HepG2 (cell line): ENCODE data around the gene RBM23. TPM values are rescaled to one million over a fixed set of nuclear protein-coding genes. Genes with fewer than 3 reads are reported as not detected.

Experiments used
- ATF7 ChIP-seq, 2 experiments: fragments of 450-650 bp in 1 of 2; sonication (generic) in 1 of 2; formaldehyde crosslinking in 1 of 2; IDR thresholded peaks; 2 replicates each; pipeline versions ENCODE4 v1.4.0 to v1.6.1; 2016 to 2020; ENCODE audit warnings: antibody characterized with exemption in 1 of 2, mild to moderate bottlenecking in 1 of 2, missing genetic modification reagents in 1 of 2
- BHLHE40 ChIP-seq: IDR thresholded peaks from 2 replicates; pipeline ENCODE4 v1.6.1; 2011; ENCODE audit warnings: low read length, improper control_type of control experiment
- BRF2 ChIP-seq: sonication (generic); formaldehyde crosslinking; IDR thresholded peaks from 2 replicates; pipeline ENCODE4 v1.8.1; 2022; ENCODE audit warnings: mild to moderate bottlenecking, missing genetic modification reagents
- ERF ChIP-seq: IDR thresholded peaks from 2 replicates; pipeline ENCODE4 v1.6.1; 2018; ENCODE audit warnings: missing biosample characterization, missing genetic modification reagents
- FOXK1 ChIP-seq: sonication (generic); formaldehyde crosslinking; IDR thresholded peaks from 2 replicates; pipeline ENCODE4 v1.4.0; 2020; ENCODE audit warnings: low read depth, missing genetic modification reagents, borderline replicate concordance
- HCFC1 ChIP-seq: fragments of 150-350 bp; IDR thresholded peaks from 2 replicates; pipeline ENCODE4 v1.6.1; 2014; ENCODE audit warnings: low read depth, low read length
- IKZF4 ChIP-seq: sonication (generic); formaldehyde crosslinking; IDR thresholded peaks from 2 replicates; pipeline ENCODE4 v1.5.1; 2020; ENCODE audit warnings: borderline replicate concordance, mild to moderate bottlenecking, low read depth, missing genetic modification reagents; ENCODE audit errors: not compliant biosample characterization
- KDM3A ChIP-seq: IDR thresholded peaks from 2 replicates; pipeline ENCODE4 v1.6.1; 2018; ENCODE audit warnings: low read depth, missing compliant biosample characterization
- NCOA2 ChIP-seq: sonication (generic); formaldehyde crosslinking; IDR thresholded peaks from 2 replicates; pipeline ENCODE4 v1.8.0; 2022; ENCODE audit warnings: inconsistent platforms
- SP2 ChIP-seq: sonication (generic); formaldehyde crosslinking; IDR thresholded peaks from 2 replicates; pipeline ENCODE4 v1.5.1; 2020; ENCODE audit warnings: mild to moderate bottlenecking, missing genetic modification reagents
- ZFP90 ChIP-seq: sonication (generic); formaldehyde crosslinking; IDR thresholded peaks from 2 replicates; pipeline ENCODE4 v1.8.0; 2022; ENCODE audit warnings: missing genetic modification reagents, mild to moderate bottlenecking, inconsistent platforms, borderline replicate concordance
- ZMYM4 ChIP-seq: sonication (generic); formaldehyde crosslinking; IDR thresholded peaks from 2 replicates; pipeline ENCODE4 v1.8.1; 2023; ENCODE audit warnings: mild to moderate bottlenecking, missing genetic modification reagents
- ZNF230 ChIP-seq: sonication (generic); formaldehyde crosslinking; IDR thresholded peaks from 2 replicates; pipeline ENCODE4 v1.4.0; 2020; ENCODE audit warnings: mild to moderate bottlenecking, missing genetic modification reagents
- ZNF367 ChIP-seq: sonication (generic); formaldehyde crosslinking; IDR thresholded peaks from 2 replicates; pipeline ENCODE4 v1.4.0; 2020; ENCODE audit warnings: missing genetic modification reagents, borderline replicate concordance
- ZNF484 ChIP-seq: sonication (generic); formaldehyde crosslinking; IDR thresholded peaks from 2 replicates; pipeline ENCODE4 v1.5.1; 2020; ENCODE audit warnings: mild to moderate bottlenecking, low read depth, missing genetic modification reagents, borderline replicate concordance
- ZNF75D ChIP-seq: sonication (generic); formaldehyde crosslinking; IDR thresholded peaks from 2 replicates; pipeline ENCODE4 v1.8.1; 2023; ENCODE audit warnings: missing genetic modification reagents, mild to moderate bottlenecking, borderline replicate concordance
- ZSCAN31 ChIP-seq: sonication (generic); formaldehyde crosslinking; IDR thresholded peaks from 2 replicates; pipeline ENCODE4 v1.5.0; 2020; ENCODE audit warnings: low read depth, mild to moderate bottlenecking, missing genetic modification reagents
- polyA plus RNA-seq, 8 experiments: library from polyadenylated mRNA; depleted of rRNA in 3 of 8; stranded (reverse) in 7 of 8; unstranded in 1 of 8; fragments of >200 nt; fragmentation: Illumina TruSeq in 4 of 8; extraction: Trizol in 4 of 8; gene quantifications; 2 replicates each; pipeline versions ENCODE4 v1.2.1 to v1.2.3, GENCODE V29; 2011 to 2016; ENCODE audit warnings: low read depth in 4 of 8, missing spikeins in 1 of 8, mixed read lengths in 1 of 8; ENCODE audit not compliant: insufficient read depth in 1 of 8
- total RNA-seq, 5 experiments: library from RNA; depleted of rRNA; stranded (reverse); fragments of >200 nt; fragmentation: Illumina TruSeq; extraction: Trizol; gene quantifications; 2 replicates each; pipeline ENCODE4 v1.2.3, GENCODE V29; 2016; ENCODE audit warnings: low read depth in 1 of 5
- TF ChIP-seq, protein P1 (sequence below): IDR thresholded peaks from 2 replicates; pipeline ENCODE4 v1.6.1; 2012; ENCODE audit warnings: low read depth, low read length, improper control_type of control experiment
- TF ChIP-seq, protein P2 (sequence below): sonication (generic); formaldehyde crosslinking; IDR thresholded peaks from 2 replicates; pipeline ENCODE4 v1.9.0; 2021; ENCODE audit warnings: missing genetic modification reagents, mild to moderate bottlenecking, borderline replicate concordance
- TF ChIP-seq, protein P3 (sequence below): sonication (generic); formaldehyde crosslinking; IDR thresholded peaks from 2 replicates; pipeline ENCODE4 v1.5.1; 2020; ENCODE audit warnings: mild to moderate bottlenecking, moderate library complexity, missing genetic modification reagents
- TF ChIP-seq, protein P4 (sequence below): IDR thresholded peaks from 2 replicates; pipeline ENCODE4 v1.6.1; 2016; ENCODE audit warnings: missing compliant biosample characterization, missing genetic modification reagents, borderline replicate concordance

The RBM23 gene
- total and polyA plus RNA-seq, 2 of the 13 experiments (the other 11 are each of a cell fraction or from before 2014, with no cell fraction given), result 1.5 to 2.1 TPM

GRCh38 chr14:22966783-22967269 lies 47.9 kb upstream of the RBM23 start (continued):
- TF ChIP-seq, protein P1, sequence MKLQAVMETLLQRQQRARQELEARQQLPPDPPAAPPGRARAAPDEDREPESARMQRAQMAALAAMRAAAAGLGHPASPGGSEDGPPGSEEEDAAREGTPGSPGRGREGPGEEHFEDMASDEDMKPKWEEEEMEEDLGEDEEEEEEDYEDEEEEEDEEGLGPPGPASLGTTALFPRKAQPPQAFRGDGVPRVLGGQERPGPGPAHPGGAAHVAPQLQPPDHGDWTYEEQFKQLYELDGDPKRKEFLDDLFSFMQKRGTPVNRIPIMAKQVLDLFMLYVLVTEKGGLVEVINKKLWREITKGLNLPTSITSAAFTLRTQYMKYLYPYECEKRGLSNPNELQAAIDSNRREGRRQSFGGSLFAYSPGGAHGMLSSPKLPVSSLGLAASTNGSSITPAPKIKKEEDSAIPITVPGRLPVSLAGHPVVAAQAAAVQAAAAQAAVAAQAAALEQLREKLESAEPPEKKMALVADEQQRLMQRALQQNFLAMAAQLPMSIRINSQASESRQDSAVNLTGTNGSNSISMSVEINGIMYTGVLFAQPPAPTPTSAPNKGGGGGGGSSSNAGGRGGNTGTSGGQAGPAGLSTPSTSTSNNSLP, result no peak; the same call in 1 of the 2 replicates
- TF ChIP-seq ZNF484 (CRISPR knock-in tag), result no peak
- TF ChIP-seq SP2 (CRISPR knock-in tag), result no peak
- TF ChIP-seq, protein P2, sequence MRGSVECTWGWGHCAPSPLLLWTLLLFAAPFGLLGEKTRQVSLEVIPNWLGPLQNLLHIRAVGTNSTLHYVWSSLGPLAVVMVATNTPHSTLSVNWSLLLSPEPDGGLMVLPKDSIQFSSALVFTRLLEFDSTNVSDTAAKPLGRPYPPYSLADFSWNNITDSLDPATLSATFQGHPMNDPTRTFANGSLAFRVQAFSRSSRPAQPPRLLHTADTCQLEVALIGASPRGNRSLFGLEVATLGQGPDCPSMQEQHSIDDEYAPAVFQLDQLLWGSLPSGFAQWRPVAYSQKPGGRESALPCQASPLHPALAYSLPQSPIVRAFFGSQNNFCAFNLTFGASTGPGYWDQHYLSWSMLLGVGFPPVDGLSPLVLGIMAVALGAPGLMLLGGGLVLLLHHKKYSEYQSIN (CRISPR knock-in tag), result no peak
- TF ChIP-seq HCFC1, result no peak
- no peak for TF ChIP-seq ATF7 (IDR thresholded peaks at IDR 0.05)
- no peak for TF ChIP-seq ATF7 (CRISPR knock-in tag; IDR thresholded peaks at IDR 0.05)
- 0 out of 2 replicates have a peak, but pooled peaks have one; percentile 2 for TF ChIP-seq ZMYM4
- TF ChIP-seq IKZF4 (CRISPR knock-in tag), result no peak
- TF ChIP-seq ZNF367 (CRISPR knock-in tag), result peak; percentile 8; the same call in 1 of the 2 replicates
- 0 out of 2 replicates have a peak, but pooled peaks have one; percentile 2 for TF ChIP-seq ZFP90 (CRISPR knock-in tag)
- no peak for TF ChIP-seq ZSCAN31 (CRISPR knock-in tag)
- TF ChIP-seq KDM3A (CRISPR knock-in tag), result no peak
- TF ChIP-seq ZNF75D, result no peak
- no peak for TF ChIP-seq ERF (CRISPR knock-in tag)
- no peak for TF ChIP-seq ZNF230 (CRISPR knock-in tag)
- TF ChIP-seq, protein P3, sequence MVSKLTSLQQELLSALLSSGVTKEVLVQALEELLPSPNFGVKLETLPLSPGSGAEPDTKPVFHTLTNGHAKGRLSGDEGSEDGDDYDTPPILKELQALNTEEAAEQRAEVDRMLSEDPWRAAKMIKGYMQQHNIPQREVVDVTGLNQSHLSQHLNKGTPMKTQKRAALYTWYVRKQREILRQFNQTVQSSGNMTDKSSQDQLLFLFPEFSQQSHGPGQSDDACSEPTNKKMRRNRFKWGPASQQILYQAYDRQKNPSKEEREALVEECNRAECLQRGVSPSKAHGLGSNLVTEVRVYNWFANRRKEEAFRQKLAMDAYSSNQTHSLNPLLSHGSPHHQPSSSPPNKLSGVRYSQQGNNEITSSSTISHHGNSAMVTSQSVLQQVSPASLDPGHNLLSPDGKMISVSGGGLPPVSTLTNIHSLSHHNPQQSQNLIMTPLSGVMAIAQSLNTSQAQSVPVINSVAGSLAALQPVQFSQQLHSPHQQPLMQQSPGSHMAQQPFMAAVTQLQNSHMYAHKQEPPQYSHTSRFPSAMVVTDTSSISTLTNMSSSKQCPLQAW (CRISPR knock-in tag), result 0 out of 2 replicates have a peak, but pooled peaks have one; percentile 5
- no peak for TF ChIP-seq FOXK1 (CRISPR knock-in tag)
- TF ChIP-seq NCOA2 (CRISPR knock-in tag), result no peak
- TF ChIP-seq BRF2, result peak; percentile 51; the same call in 1 of the 2 replicates
- TF ChIP-seq BHLHE40, result no peak
- TF ChIP-seq, protein P4, sequence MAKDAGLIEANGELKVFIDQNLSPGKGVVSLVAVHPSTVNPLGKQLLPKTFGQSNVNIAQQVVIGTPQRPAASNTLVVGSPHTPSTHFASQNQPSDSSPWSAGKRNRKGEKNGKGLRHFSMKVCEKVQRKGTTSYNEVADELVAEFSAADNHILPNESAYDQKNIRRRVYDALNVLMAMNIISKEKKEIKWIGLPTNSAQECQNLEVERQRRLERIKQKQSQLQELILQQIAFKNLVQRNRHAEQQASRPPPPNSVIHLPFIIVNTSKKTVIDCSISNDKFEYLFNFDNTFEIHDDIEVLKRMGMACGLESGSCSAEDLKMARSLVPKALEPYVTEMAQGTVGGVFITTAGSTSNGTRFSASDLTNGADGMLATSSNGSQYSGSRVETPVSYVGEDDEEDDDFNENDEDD (CRISPR knock-in tag), result no peak
